ENCODE results near the gene FAM237A. TPM values are rescaled to one million over a fixed set of nuclear protein-coding genes. Genes with fewer than 3 reads are reported as not detected.
A peak's percentile ranks its signal among the peaks of the same experiment; 100 is the strongest.

Gene FAM237A
- total and polyA plus RNA-seq, 2 experiments from 2014 or later = not detected

DNA sequence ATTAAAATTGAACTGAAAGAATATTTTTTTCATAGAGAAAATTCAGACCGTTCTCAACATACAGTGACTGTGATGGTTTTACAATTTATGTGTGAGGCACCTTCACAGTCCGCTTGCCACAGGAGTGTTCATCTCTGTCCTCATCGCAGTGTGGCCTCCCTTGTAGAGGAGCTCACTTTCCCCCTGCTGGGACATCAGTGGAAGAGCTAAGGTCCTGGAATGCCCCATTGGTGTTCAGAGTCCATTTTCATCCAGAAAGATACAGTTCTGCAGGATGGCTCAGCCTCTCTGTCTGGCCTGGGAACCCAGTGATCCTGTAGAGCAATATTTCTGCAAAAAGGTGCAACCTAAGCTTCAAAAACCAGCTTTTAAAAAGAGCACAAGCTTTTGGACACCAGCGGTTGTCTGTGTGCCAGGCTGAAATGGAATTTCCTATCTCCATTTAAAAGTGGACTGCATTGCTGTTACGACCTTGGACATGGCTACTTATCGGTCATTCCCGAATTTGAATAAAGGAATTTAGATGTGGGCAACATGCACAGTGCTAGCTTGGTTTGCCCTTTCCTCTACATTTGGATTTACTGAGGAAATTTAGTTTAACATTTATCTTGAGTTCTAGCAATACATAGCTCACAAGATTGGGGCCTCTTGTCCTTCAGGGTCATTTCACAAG is 26.7 kb upstream of the FAM237A start:
- Histone ChIP-seq H3K4me1 (ENCODE audit: insufficient read depth) (no peaks in the 10 kb centered on the region), H4K20me1 (ENCODE audit: insufficient read depth, poor library complexity, severe bottlenecking) (no peaks in the 10 kb centered on the region), H3K4me2 (no peak overlapping the region), H3K79me2 (no peaks in the 10 kb centered on the region), H2AFZ (no peak overlapping the region), H3K4me3 (no peak overlapping the region), H3K9me2 (replicated peaks; ENCODE audit: insufficient read depth) (no peaks in the 10 kb centered on the region), H3K36me3 (replicated peaks; ENCODE audit: insufficient read depth, low read depth) (no peaks in the 10 kb centered on the region), H3K27me3 (no peaks in the 10 kb centered on the region), H3K9me3 (ENCODE audit: low read depth) (no peaks in the 10 kb centered on the region), H3K27ac (no peak overlapping the region)
- no peak for DNase-seq (ENCODE audit: low spot score)
- TF ChIP-seq, protein P1, sequence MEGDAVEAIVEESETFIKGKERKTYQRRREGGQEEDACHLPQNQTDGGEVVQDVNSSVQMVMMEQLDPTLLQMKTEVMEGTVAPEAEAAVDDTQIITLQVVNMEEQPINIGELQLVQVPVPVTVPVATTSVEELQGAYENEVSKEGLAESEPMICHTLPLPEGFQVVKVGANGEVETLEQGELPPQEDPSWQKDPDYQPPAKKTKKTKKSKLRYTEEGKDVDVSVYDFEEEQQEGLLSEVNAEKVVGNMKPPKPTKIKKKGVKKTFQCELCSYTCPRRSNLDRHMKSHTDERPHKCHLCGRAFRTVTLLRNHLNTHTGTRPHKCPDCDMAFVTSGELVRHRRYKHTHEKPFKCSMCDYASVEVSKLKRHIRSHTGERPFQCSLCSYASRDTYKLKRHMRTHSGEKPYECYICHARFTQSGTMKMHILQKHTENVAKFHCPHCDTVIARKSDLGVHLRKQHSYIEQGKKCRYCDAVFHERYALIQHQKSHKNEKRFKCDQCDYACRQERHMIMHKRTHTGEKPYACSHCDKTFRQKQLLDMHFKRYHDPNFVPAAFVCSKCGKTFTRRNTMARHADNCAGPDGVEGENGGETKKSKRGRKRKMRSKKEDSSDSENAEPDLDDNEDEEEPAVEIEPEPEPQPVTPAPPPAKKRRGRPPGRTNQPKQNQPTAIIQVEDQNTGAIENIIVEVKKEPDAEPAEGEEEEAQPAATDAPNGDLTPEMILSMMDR (IDR thresholded peaks at IDR 0.05; ENCODE audit: poor library complexity) = no peak
- TF ChIP-seq EZH2phosphoT487 (IDR thresholded peaks at IDR 0.05; ENCODE audit: low read depth, severe bottlenecking, unreplicated experiment) (no peak), EZH2 (IDR thresholded peaks at IDR 0.05; ENCODE audit: borderline replicate concordance) (no peak)
- WGBS (ENCODE audit: low lambda C conversion rate, missing lambda C conversion rate) = 78% methylated on average over 7 of the region's 7 CpGs

GRCh38 chr2:206616151-206616550 is 26.1 kb upstream of the FAM237A start:
- no peaks in the 10 kb centered on the region for H3K36me3 ChIP-seq (replicated peaks; ENCODE audit: insufficient read depth, low read depth)
- H3K27ac ChIP-seq = no peak overlapping the region
- H2AFZ ChIP-seq = no peak overlapping the region
- H3K9me2 ChIP-seq (replicated peaks; ENCODE audit: insufficient read depth) = no peaks in the 10 kb centered on the region
- no peaks in the 10 kb centered on the region for H3K9me3 ChIP-seq (ENCODE audit: low read depth)
- H3K4me2 ChIP-seq = no peak overlapping the region
- H3K4me3 ChIP-seq = no peak overlapping the region
- H3K4me1 ChIP-seq (ENCODE audit: insufficient read depth) = no peaks in the 10 kb centered on the region
- H3K79me2 ChIP-seq = no peaks in the 10 kb centered on the region
- H3K27me3 ChIP-seq = no peaks in the 10 kb centered on the region
- no peaks in the 10 kb centered on the region for H4K20me1 ChIP-seq (ENCODE audit: insufficient read depth, poor library complexity, severe bottlenecking)
- 44% methylated on average over 2 of the region's 2 CpGs for WGBS (ENCODE audit: low lambda C conversion rate, missing lambda C conversion rate)
- DNase-seq (ENCODE audit: low spot score) = peak; percentile 9
- TF ChIP-seq, protein P1 (IDR thresholded peaks at IDR 0.05; ENCODE audit: poor library complexity) = no peak

- TF ChIP-seq EZH2 (IDR thresholded peaks at IDR 0.05; ENCODE audit: borderline replicate concordance) = no peak
- TF ChIP-seq, protein P1 (IDR thresholded peaks at IDR 0.05; ENCODE audit: poor library complexity) = no peak
- no peak for TF ChIP-seq EZH2phosphoT487 (IDR thresholded peaks at IDR 0.05; ENCODE audit: low read depth, severe bottlenecking, unreplicated experiment)
Measured at GRCh38 chr2:206619011-206619410, 23.3 kb upstream of the FAM237A start.

More at GRCh38 chr2:206619011-206619410, 23.3 kb upstream of the FAM237A start:
- no peaks in the 10 kb centered on the region for H3K9me3 ChIP-seq (ENCODE audit: low read depth)
- H3K27me3 ChIP-seq = no peaks in the 10 kb centered on the region
- WGBS (ENCODE audit: low lambda C conversion rate, missing lambda C conversion rate) = 86% methylated on average over 3 of the region's 3 CpGs
- no peak overlapping the region for H2AFZ ChIP-seq
- no peaks in the 10 kb centered on the region for H3K9me2 ChIP-seq (replicated peaks; ENCODE audit: insufficient read depth)
- no peaks in the 10 kb centered on the region for H3K4me1 ChIP-seq (ENCODE audit: insufficient read depth)
- H3K36me3 ChIP-seq (replicated peaks; ENCODE audit: insufficient read depth, low read depth) = no peaks in the 10 kb centered on the region
- no peaks in the 10 kb centered on the region for H4K20me1 ChIP-seq (ENCODE audit: insufficient read depth, poor library complexity, severe bottlenecking)
- no peak overlapping the region for H3K4me3 ChIP-seq
- no peaks in the 10 kb centered on the region for H3K79me2 ChIP-seq
- no peak overlapping the region for H3K4me2 ChIP-seq
- H3K27ac ChIP-seq = no peak overlapping the region
- no peak for DNase-seq (ENCODE audit: low spot score)
